Activated CD4-positive, alpha-beta memory T cell treated with anti-CD3 and anti-CD28 coated beads, Interleukin-2, amount 10 ng/mL, durations not matched to agents 7 days and 5 days (primary cell): ENCODE data around the gene ELF5. TPM values are rescaled to one million over a fixed set of nuclear protein-coding genes. Genes with fewer than 3 reads are reported as not detected.

Source experiments
- CTCF ChIA-PET: fragments of 350-600 bp; sonication (Branson Sonifier 250); formaldehyde crosslinking; loops from one replicate; lab custom pipeline; 2021; ENCODE audit warnings: antibody characterized with exemption, inconsistent platforms; lab: Charles Lee
- POLR2A ChIA-PET: fragments of 350-600 bp; sonication (Branson Sonifier 250); formaldehyde crosslinking; loops from one replicate; lab custom pipeline; 2021; ENCODE audit warnings: antibody characterized with exemption; lab: Charles Lee
- DNase-seq: peaks from one replicate; pipeline ENCODE4 v3.0.0-alpha.2; 2020
- H3K27ac Mint-ChIP-seq: one replicate; pipeline ENCODE4 v1.8.0; 2021; ENCODE audit warnings: mild to moderate bottlenecking, mixed read lengths
- H3K27me3 Mint-ChIP-seq: one replicate; pipeline ENCODE4 v1.8.0; 2021; ENCODE audit warnings: mixed read lengths
- H3K36me3 Mint-ChIP-seq: one replicate; pipeline ENCODE4 v1.8.0; 2021; ENCODE audit warnings: low read depth, mixed read lengths
- H3K4me1 Mint-ChIP-seq: one replicate; pipeline ENCODE4 v1.8.0; 2021; ENCODE audit warnings: mixed read lengths
- H3K4me3 Mint-ChIP-seq: one replicate; pipeline ENCODE4 v1.8.0; 2021; ENCODE audit warnings: mild to moderate bottlenecking, mixed read lengths
- H3K9me3 Mint-ChIP-seq: one replicate; pipeline ENCODE4 v1.8.0; 2021; ENCODE audit warnings: mixed read lengths
- total RNA-seq, 2 experiments: library from RNA; stranded (reverse); gene quantifications; one replicate each; pipeline ENCODE4 v1.2.3, GENCODE V29; 2021

Gene ELF5
- total RNA-seq, 2 experiments from 2014 or later: not detected

GRCh38 chr11:34454308-34455032 lies 59.1 kb downstream of the ELF5 start:
- CTCF ChIA-PET: no interaction called here
- Mint-ChIP-seq H3K27me3 (no peaks in the 10 kb centered on the region), H3K4me1 (peaks cover 1% of the 10 kb centered on the region), H3K27ac (no peak overlapping the region), H3K9me3 (no peaks in the 10 kb centered on the region), H3K36me3 (peaks cover 52% of the 10 kb centered on the region), H3K4me3 (no peak overlapping the region)
- POLR2A ChIA-PET: no interaction called here
- DNase-seq: no peak

- POLR2A ChIA-PET: interaction anchor here (1.3 kb wide), 1 partner anchor 11 kb away, joined by 5 read pairs; no protein-coding TSS in a partner anchor
- Mint-ChIP-seq H3K27me3 (no peaks in the 10 kb centered on the region), H3K4me1 (peaks cover 17% of the 10 kb centered on the region), H3K27ac (no peak overlapping the region), H3K36me3 (peaks cover 40% of the 10 kb centered on the region), H3K9me3 (no peaks in the 10 kb centered on the region), H3K4me3 (no peak overlapping the region)
- CTCF ChIA-PET: no interaction called here
- no peak for DNase-seq
Measured at GRCh38 chr11:34451053-34451452, 62.5 kb downstream of the ELF5 start.

- POLR2A ChIA-PET: interaction anchor here (0.6 to 2.6 kb wide), 2 partner anchors 10 to 398 kb away, joined by 3 to 9 read pairs; partner anchors contain the start of gene CAT
- Mint-ChIP-seq H3K27me3 (no peaks in the 10 kb centered on the region), H3K4me3 (no peak overlapping the region), H3K4me1 (peaks cover 17% of the 10 kb centered on the region), H3K27ac (no peak overlapping the region), H3K36me3 (peaks cover 34% of the 10 kb centered on the region), H3K9me3 (no peaks in the 10 kb centered on the region)
- peak; percentile 21 for DNase-seq
- CTCF ChIA-PET: interaction anchor here (1.0 kb wide), 1 partner anchor 11 kb away, joined by 3 read pairs; the partner anchor contains the start of gene CAT
Measured at GRCh38 chr11:34449013-34449412, 64.6 kb downstream of the ELF5 start.

- Mint-ChIP-seq H3K4me1 (peaks cover 19% of the 10 kb centered on the region), H3K9me3 (no peaks in the 10 kb centered on the region), H3K4me3 (no peak overlapping the region), H3K27me3 (no peaks in the 10 kb centered on the region), H3K36me3 (peaks cover 29% of the 10 kb centered on the region), H3K27ac (no peak overlapping the region)
- POLR2A ChIA-PET: interaction anchor here (0.6 to 2.6 kb wide), 2 partner anchors 10 to 397 kb away, joined by 3 to 9 read pairs; partner anchors contain the start of gene CAT
- DNase-seq: no peak
- CTCF ChIA-PET: interaction anchor here (0.6 to 1.4 kb wide), 4 partner anchors 10 to 1641 kb away, joined by 3 to 4 read pairs (median 3); partner anchors contain the start of gene CAT
Measured at GRCh38 chr11:34448223-34448994, 65.2 kb downstream of the ELF5 start.

GRCh38 chr11:34447044-34447443 lies 66.5 kb downstream of the ELF5 start:
- peaks cover 27% of the 10 kb centered on the region for H3K36me3 Mint-ChIP-seq
- H3K27me3 Mint-ChIP-seq: no peaks in the 10 kb centered on the region
- DNase-seq: no peak
- CTCF ChIA-PET: interaction anchor here (1.4 kb wide), 1 partner anchor 21 kb away, joined by 4 read pairs; no protein-coding TSS in a partner anchor
- H3K9me3 Mint-ChIP-seq: no peaks in the 10 kb centered on the region
- H3K27ac Mint-ChIP-seq: no peak overlapping the region
- H3K4me1 Mint-ChIP-seq: peaks cover 23% of the 10 kb centered on the region
- POLR2A ChIA-PET: interaction anchor here (2.6 kb wide), 1 partner anchor 8 kb away, joined by 9 read pairs; the partner anchor contains the start of gene CAT
- no peak overlapping the region for H3K4me3 Mint-ChIP-seq

GRCh38 chr11:34446386-34446785 lies 67.2 kb downstream of the ELF5 start:
- H3K4me3 Mint-ChIP-seq: no peak overlapping the region
- H3K36me3 Mint-ChIP-seq: peaks cover 24% of the 10 kb centered on the region
- CTCF ChIA-PET: no interaction called here
- H3K9me3 Mint-ChIP-seq: no peaks in the 10 kb centered on the region
- H3K4me1 Mint-ChIP-seq: peaks cover 23% of the 10 kb centered on the region
- no peaks in the 10 kb centered on the region for H3K27me3 Mint-ChIP-seq
- POLR2A ChIA-PET: no interaction called here
- no peak for DNase-seq
- no peak overlapping the region for H3K27ac Mint-ChIP-seq

- ChIA-PET POLR2A (no interaction called here), CTCF (no interaction called here)
- DNase-seq: no peak
- Mint-ChIP-seq H3K9me3 (no peaks in the 10 kb centered on the region), H3K36me3 (peaks cover 26% of the 10 kb centered on the region), H3K27ac (no peak overlapping the region), H3K4me3 (no peak overlapping the region), H3K4me1 (peaks cover 25% of the 10 kb centered on the region), H3K27me3 (no peaks in the 10 kb centered on the region)
Measured at GRCh38 chr11:34445956-34446355, 67.6 kb downstream of the ELF5 start.

- Mint-ChIP-seq H3K9me3 (no peaks in the 10 kb centered on the region), H3K27ac (no peak overlapping the region)
Measured at GRCh38 chr11:34444428-34444827, 69.2 kb downstream of the ELF5 start.

GRCh38 chr11:34443136-34443535 lies 70.5 kb downstream of the ELF5 start:
- peaks cover 31% of the 10 kb centered on the region for H3K4me1 Mint-ChIP-seq
- CTCF ChIA-PET: no interaction called here
- no peaks in the 10 kb centered on the region for H3K9me3 Mint-ChIP-seq
- POLR2A ChIA-PET: no interaction called here
- no peak for DNase-seq
- no peak overlapping the region for H3K4me3 Mint-ChIP-seq
- H3K27me3 Mint-ChIP-seq: no peaks in the 10 kb centered on the region
- H3K27ac Mint-ChIP-seq: no peak overlapping the region
- peaks cover 11% of the 10 kb centered on the region for H3K36me3 Mint-ChIP-seq

More at GRCh38 chr11:34444428-34444827, 69.2 kb downstream of the ELF5 start:
- Mint-ChIP-seq H3K36me3 (peaks cover 15% of the 10 kb centered on the region), H3K4me3 (no peak overlapping the region), H3K4me1 (peaks cover 36% of the 10 kb centered on the region), H3K27me3 (no peaks in the 10 kb centered on the region)
- no peak for DNase-seq
- POLR2A ChIA-PET: no interaction called here
- CTCF ChIA-PET: no interaction called here

GRCh38 chr11:34441814-34442213 lies 71.8 kb downstream of the ELF5 start:
- Mint-ChIP-seq H3K4me3 (no peak overlapping the region), H3K36me3 (peaks cover 8% of the 10 kb centered on the region), H3K9me3 (no peaks in the 10 kb centered on the region), H3K4me1 (peaks cover 29% of the 10 kb centered on the region), H3K27me3 (no peaks in the 10 kb centered on the region), H3K27ac (no peak overlapping the region)
- no peak for DNase-seq
- ChIA-PET CTCF (no interaction called here), POLR2A (no interaction called here)

- H3K4me3 Mint-ChIP-seq: peak overlapping the region; percentile 94
- H3K4me1 Mint-ChIP-seq: peaks cover 29% of the 10 kb centered on the region
- no peaks in the 10 kb centered on the region for H3K27me3 Mint-ChIP-seq
- peak overlapping the region; percentile 77 for H3K27ac Mint-ChIP-seq
- H3K36me3 Mint-ChIP-seq: peaks cover 8% of the 10 kb centered on the region
- no peaks in the 10 kb centered on the region for H3K9me3 Mint-ChIP-seq
- no peak for DNase-seq
- POLR2A ChIA-PET: interaction anchor here (0.6 to 2.1 kb wide), 7 partner anchors 9 to 1545 kb away, joined by 3 to 9 read pairs (median 5); partner anchors contain the start of gene ABTB2
- CTCF ChIA-PET: interaction anchor here (1.1 to 1.6 kb wide), 3 partner anchors 9 to 82 kb away, joined by 3 to 5 read pairs (median 4); partner anchors contain the start of gene ABTB2
Measured at GRCh38 chr11:34439610-34440198, 73.9 kb downstream of the ELF5 start.
